ENCODE results near the gene CAD.

The CAD gene

DNA sequence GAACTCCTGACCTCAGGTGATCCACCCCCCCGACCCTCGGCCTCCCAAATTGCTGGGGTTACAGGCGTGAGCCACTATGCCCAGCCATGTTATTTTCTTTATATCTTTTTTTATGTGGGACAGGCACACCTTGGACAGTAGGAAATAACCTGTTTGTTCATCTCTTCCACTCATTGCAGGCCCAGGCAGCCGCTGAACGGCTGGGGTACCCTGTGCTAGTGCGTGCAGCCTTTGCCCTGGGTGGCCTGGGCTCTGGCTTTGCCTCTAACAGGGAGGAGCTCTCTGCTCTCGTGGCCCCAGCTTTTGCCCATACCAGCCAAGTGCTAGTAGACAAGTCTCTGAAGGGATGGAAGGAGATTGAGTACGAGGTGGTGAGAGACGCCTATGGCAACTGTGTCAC lies 8.4 kb downstream of the CAD start:
- DNase-seq, result no peak
- Mint-ChIP-seq H3K4me1 (no peaks in the 10 kb centered on the region), H3K27ac (no peak overlapping the region), H3K9me3 (no peaks in the 10 kb centered on the region), H3K27me3 (no peaks in the 10 kb centered on the region), H3K36me3 (peaks cover 44% of the 10 kb centered on the region), H3K4me3 (no peak overlapping the region)
- CTCF ChIA-PET, result no interaction called here

DNA sequence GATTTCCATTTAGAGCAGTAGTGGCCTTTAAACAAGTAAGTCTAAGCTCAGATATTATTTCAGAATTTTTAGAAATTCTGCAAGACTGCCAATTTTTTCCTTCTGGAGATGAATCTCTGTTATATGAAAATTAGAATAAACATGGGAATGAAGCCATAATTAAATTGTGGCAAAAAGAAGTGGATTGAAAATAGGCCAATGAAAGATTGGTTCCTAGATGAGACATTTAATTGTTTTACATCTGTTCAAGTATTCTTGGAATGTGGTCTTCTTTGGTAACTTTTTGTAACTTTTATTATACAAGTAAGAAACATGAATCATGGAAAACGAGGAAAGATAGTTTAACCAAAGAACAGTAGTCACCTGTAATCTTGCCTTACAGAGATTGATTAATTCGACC lies 10.3 kb downstream of the CAD start:
- H3K4me3 Mint-ChIP-seq, result no peak overlapping the region
- DNase-seq, result no peak
- H3K27ac Mint-ChIP-seq, result no peak overlapping the region
- no peaks in the 10 kb centered on the region for H3K9me3 Mint-ChIP-seq
- peaks cover 41% of the 10 kb centered on the region for H3K36me3 Mint-ChIP-seq
- CTCF ChIA-PET, result interaction anchor here (1.5 kb wide), 1 partner anchor 130 kb away, joined by 3 read pairs; no protein-coding TSS in a partner anchor
- H3K4me1 Mint-ChIP-seq, result no peaks in the 10 kb centered on the region
- no peaks in the 10 kb centered on the region for H3K27me3 Mint-ChIP-seq

DNA sequence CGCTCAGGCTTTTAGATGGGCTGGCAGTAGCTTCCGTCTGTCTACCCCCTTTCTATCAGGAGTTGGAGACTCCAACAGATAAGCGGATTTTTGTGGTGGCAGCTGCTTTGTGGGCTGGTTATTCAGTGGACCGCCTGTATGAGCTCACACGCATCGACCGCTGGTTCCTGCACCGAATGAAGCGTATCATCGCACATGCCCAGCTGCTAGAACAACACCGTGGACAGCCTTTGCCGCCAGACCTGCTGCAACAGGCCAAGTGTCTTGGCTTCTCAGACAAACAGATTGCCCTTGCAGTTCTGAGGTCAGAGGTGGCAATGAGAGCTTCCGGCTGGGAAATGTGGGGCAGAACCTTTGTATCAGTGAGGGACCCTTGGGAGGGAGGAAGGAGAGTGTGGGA lies 14.8 kb downstream of the CAD start:
- CTCF ChIA-PET, result interaction anchor here (0.8 to 1.4 kb wide), 2 partner anchors 71 to 271 kb away, joined by 3 read pairs; no protein-coding TSS in a partner anchor

DNA sequence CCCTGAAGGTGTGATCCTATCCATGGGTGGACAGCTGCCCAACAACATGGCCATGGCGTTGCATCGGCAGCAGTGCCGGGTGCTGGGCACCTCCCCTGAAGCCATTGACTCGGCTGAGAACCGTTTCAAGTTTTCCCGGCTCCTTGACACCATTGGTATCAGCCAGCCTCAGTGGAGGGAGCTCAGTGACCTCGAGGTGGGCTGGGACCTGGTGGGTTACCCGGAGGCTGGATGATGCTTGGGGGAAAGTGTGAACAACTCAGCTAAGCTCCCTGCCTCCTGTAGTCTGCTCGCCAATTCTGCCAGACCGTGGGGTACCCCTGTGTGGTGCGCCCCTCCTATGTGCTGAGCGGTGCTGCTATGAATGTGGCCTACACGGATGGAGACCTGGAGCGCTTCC lies 16.2 kb downstream of the CAD start:
- H3K36me3 Mint-ChIP-seq, result peaks cover 57% of the 10 kb centered on the region
- H3K9me3 Mint-ChIP-seq, result no peaks in the 10 kb centered on the region

More for the DNA sequence above, 14.8 kb downstream of the CAD start:
- H3K4me1 Mint-ChIP-seq, result no peaks in the 10 kb centered on the region
- H3K36me3 Mint-ChIP-seq, result peaks cover 51% of the 10 kb centered on the region
- H3K4me3 Mint-ChIP-seq, result no peak overlapping the region
- no peaks in the 10 kb centered on the region for H3K27me3 Mint-ChIP-seq
- no peak overlapping the region for H3K27ac Mint-ChIP-seq
- no peak for DNase-seq
- H3K9me3 Mint-ChIP-seq, result no peaks in the 10 kb centered on the region

DNA sequence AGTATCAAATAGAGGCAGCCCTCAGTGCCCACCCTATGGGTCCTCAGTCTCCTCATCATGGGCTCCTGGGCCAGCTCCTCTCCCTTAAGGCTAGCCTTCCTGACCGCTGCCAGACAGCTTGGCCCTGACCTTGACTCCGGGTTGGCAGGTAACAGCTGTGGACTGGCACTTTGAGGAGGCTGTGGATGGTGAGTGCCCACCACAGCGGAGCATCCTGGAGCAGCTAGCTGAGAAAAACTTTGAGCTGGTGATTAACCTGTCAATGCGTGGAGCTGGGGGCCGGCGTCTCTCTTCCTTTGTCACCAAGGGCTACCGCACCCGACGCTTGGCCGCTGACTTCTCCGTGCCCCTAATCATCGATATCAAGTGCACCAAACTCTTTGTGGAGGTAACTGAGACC lies 19.0 kb downstream of the CAD start:
- no peak overlapping the region for H3K4me3 Mint-ChIP-seq
- no peaks in the 10 kb centered on the region for H3K9me3 Mint-ChIP-seq
- CTCF ChIA-PET, result no interaction called here
- no peaks in the 10 kb centered on the region for H3K4me1 Mint-ChIP-seq
- H3K27me3 Mint-ChIP-seq, result no peaks in the 10 kb centered on the region
- H3K27ac Mint-ChIP-seq, result no peak overlapping the region
- peaks cover 67% of the 10 kb centered on the region for H3K36me3 Mint-ChIP-seq
- DNase-seq, result no peak

More for the DNA sequence above, 16.2 kb downstream of the CAD start:
- CTCF ChIA-PET, result interaction anchor here (0.5 to 1.4 kb wide), 3 partner anchors 9 to 69 kb away, joined by 3 read pairs; no protein-coding TSS in a partner anchor
- no peak overlapping the region for H3K27ac Mint-ChIP-seq
- H3K27me3 Mint-ChIP-seq, result no peaks in the 10 kb centered on the region
- DNase-seq, result no peak
- H3K4me3 Mint-ChIP-seq, result no peak overlapping the region
- H3K4me1 Mint-ChIP-seq, result no peaks in the 10 kb centered on the region

DNA sequence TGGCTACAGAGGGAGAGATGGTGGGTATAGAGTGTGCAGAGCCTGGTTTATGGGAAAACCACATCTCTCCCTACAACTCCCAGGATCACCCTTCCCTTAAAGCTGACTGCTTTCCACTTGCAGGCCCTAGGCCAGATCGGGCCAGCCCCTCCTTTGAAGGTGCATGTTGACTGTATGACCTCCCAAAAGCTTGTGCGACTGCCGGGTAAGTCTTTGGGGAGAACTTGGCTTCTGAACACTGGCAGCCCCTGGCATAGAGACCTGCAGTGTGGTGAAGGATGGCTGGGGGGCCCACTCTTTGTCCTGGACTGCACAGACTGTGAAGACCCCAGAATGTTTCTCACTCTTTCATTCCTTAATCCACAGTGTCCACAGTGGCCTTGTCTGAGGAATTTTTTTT lies 19.5 kb downstream of the CAD start:
- Mint-ChIP-seq H3K27me3 (no peaks in the 10 kb centered on the region), H3K4me3 (no peak overlapping the region), H3K9me3 (no peaks in the 10 kb centered on the region), H3K4me1 (no peaks in the 10 kb centered on the region), H3K27ac (no peak overlapping the region), H3K36me3 (peaks cover 67% of the 10 kb centered on the region)
- CTCF ChIA-PET, result no interaction called here
- DNase-seq, result no peak

DNA sequence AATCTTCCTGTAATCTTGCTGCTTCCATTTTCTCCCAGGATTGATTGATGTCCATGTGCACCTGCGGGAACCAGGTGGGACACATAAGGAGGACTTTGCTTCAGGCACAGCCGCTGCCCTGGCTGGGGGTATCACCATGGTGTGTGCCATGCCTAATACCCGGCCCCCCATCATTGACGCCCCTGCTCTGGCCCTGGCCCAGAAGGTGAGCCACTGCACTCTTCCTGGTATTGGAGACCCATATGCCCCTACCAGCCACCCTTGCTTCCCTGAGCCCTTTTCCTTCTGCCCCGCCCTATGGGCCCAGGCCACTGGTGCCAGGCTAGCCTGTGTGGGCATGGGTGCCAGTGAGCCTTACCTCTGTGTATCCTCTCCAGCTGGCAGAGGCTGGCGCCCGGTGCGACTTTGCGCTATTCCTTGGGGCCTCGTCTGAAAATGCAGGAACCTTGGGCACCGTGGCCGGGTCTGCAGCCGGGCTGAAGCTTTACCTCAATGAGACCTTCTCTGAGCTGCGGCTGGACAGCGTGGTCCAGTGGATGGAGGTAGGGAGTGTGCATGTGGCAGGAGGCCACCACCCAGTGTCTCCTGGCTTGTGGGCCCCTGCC lies 20.3 kb downstream of the CAD start:
- Mint-ChIP-seq H3K9me3 (no peaks in the 10 kb centered on the region), H3K4me1 (peaks cover 7% of the 10 kb centered on the region), H3K27me3 (no peaks in the 10 kb centered on the region), H3K27ac (no peak overlapping the region), H3K36me3 (peaks cover 66% of the 10 kb centered on the region), H3K4me3 (no peak overlapping the region)
- CTCF ChIA-PET, result no interaction called here
- no peak for DNase-seq

DNA sequence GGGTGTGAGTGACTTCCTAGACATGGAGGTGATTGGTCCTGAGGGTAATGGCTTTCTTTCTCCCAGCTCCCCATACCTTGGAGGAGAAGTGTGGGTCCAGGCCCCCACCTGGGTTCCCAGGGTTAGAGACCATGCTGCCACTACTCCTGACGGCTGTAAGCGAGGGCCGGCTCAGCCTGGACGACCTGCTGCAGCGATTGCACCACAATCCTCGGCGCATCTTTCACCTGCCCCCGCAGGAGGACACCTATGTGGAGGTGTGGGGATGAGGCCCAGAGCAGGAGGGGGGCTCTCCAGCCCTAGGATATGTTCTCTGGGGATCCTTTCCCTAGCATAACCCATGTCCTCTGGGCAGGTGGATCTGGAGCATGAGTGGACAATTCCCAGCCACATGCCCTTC lies 21.8 kb downstream of the CAD start:
- CTCF ChIA-PET, result no interaction called here
- H3K4me3 Mint-ChIP-seq, result no peak overlapping the region
- H3K27ac Mint-ChIP-seq, result no peak overlapping the region
- DNase-seq, result no peak
- H3K27me3 Mint-ChIP-seq, result no peaks in the 10 kb centered on the region
- H3K36me3 Mint-ChIP-seq, result peaks cover 58% of the 10 kb centered on the region
- peaks cover 7% of the 10 kb centered on the region for H3K4me1 Mint-ChIP-seq
- no peaks in the 10 kb centered on the region for H3K9me3 Mint-ChIP-seq

DNA sequence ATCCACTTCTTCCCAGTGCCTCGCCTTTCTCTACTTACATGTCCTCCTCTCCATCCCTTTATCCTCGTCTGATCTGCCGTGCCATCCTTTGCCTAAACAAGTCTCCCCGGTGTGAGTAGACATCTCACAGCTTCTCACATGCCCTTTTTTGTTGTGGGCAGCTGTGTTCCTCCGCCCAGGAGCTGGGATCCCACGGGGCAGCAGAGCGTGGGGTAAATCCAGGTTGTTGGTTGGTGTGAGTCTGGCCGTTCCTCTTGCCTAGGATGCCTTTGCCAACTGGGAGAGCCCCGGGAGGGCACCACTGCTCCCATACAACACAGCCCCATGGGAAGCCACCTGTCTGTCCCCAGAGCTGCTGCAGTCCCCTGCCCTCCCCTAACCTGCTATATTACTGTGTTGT lies 23.2 kb downstream of the CAD start:
- Mint-ChIP-seq H3K27ac (no peak overlapping the region), H3K4me1 (peaks cover 7% of the 10 kb centered on the region), H3K27me3 (no peaks in the 10 kb centered on the region), H3K9me3 (no peaks in the 10 kb centered on the region), H3K36me3 (peaks cover 57% of the 10 kb centered on the region), H3K4me3 (no peak overlapping the region)
- DNase-seq, result no peak
- CTCF ChIA-PET, result interaction anchor here (1.6 kb wide), 1 partner anchor 71 kb away, joined by 5 read pairs; no protein-coding TSS in a partner anchor

DNA sequence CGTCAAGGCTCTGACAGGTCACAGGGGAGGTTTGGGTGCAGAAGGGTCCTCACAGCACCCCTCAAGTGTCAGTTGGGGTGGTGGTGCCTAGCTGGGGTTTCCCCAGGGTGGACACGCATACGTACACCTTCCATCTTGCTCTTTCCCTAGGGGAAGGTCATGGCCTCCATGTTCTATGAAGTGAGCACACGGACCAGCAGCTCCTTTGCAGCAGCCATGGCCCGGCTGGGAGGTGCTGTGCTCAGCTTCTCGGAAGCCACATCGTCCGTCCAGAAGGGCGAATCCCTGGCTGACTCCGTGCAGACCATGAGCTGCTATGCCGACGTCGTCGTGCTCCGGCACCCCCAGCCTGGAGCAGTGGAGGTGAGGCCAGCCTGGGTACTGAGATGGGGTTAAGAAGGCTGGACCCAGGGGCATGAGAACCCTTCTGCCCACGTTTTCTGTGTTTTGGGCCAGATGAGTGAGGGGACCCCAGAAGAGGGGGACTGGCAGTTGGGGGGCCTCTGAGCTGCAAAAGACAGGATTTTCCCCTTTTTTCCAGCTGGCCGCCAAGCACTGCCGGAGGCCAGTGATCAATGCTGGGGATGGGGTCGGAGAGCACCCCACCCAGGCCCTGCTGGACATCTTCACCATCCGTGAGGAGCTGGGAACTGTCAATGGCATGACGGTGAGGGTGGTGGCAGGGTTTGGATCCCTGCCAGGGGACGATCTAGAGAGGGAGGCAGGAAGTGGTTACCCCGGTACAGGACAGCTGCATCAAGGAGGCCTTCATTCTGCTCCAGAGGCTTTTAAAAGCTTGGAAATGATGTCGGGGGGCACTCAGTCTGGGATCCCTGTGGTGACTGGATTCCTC lies 24.8 kb downstream of the CAD start:
- Mint-ChIP-seq H3K27ac (no peak overlapping the region), H3K27me3 (no peaks in the 10 kb centered on the region), H3K4me1 (peaks cover 7% of the 10 kb centered on the region), H3K36me3 (peaks cover 46% of the 10 kb centered on the region), H3K9me3 (no peaks in the 10 kb centered on the region), H3K4me3 (no peak overlapping the region)
- DNase-seq, result no peak
- CTCF ChIA-PET, result interaction anchor here (0.7 to 1.6 kb wide), 2 partner anchors 9 to 72 kb away, joined by 3 to 5 read pairs; no protein-coding TSS in a partner anchor

DNA sequence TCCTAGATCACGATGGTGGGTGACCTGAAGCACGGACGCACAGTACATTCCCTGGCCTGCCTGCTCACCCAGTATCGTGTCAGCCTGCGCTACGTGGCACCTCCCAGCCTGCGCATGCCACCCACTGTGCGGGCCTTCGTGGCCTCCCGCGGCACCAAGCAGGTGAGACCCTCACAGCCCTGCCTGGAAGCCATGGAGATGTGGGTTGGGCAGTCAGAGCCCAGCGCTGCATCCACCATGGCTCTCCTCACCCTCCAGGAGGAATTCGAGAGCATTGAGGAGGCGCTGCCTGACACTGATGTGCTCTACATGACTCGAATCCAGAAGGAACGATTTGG lies 25.4 kb downstream of the CAD start:
- no peaks in the 10 kb centered on the region for H3K9me3 Mint-ChIP-seq
- no peak overlapping the region for H3K4me3 Mint-ChIP-seq
- peaks cover 3% of the 10 kb centered on the region for H3K27me3 Mint-ChIP-seq
- peaks cover 7% of the 10 kb centered on the region for H3K4me1 Mint-ChIP-seq
- peak overlapping the region; percentile 37 for H3K27ac Mint-ChIP-seq
- H3K36me3 Mint-ChIP-seq, result peaks cover 41% of the 10 kb centered on the region
- no peak for DNase-seq
- CTCF ChIA-PET, result interaction anchor here (0.7 kb wide), 1 partner anchor 10 kb away, joined by 3 read pairs; no protein-coding TSS in a partner anchor

DNA sequence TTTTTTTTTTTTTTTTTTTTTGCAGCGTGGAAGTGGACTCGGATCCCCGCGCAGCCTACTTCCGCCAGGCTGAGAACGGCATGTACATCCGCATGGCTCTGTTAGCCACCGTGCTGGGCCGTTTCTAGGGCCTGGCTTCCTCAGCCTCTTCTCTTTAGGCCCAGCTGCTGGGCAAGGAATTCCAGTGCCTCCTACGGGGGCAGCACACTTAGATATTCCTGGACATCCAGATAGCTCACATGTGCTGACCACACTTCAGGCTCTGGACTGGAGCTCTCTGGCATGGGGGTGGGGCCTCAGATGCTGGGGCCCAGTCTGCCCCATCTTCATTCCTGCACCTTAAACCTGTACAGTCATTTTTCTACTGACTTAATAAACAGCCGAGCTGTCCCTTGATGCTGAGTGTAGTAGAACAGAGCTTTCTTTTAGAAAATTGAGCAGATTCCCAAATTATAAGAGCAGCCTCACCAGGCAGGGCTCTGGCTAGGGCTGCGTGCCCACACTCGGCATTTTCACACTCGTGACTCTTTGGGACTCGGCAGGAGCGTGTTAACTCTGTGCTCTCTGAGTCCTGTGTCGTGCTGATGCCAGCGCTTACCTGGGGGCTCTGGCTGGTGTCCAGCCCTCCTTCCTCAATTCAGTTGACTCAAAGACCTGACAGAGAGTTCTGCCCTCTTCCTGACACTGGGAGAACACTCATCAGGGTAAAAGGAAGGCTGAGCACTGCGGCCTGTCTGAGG lies 26.4 kb downstream of the CAD start:
- Mint-ChIP-seq H3K4me1 (peaks cover 7% of the 10 kb centered on the region), H3K4me3 (no peak overlapping the region), H3K27me3 (peaks cover 5% of the 10 kb centered on the region), H3K27ac (no peak overlapping the region), H3K36me3 (peaks cover 32% of the 10 kb centered on the region), H3K9me3 (no peaks in the 10 kb centered on the region)
- no peak for DNase-seq
- CTCF ChIA-PET, result interaction anchor here (1.1 kb wide), 1 partner anchor 61 kb away, joined by 3 read pairs; no protein-coding TSS in a partner anchor

- Mint-ChIP-seq H3K36me3 (peaks cover 30% of the 10 kb centered on the region), H3K4me1 (peaks cover 7% of the 10 kb centered on the region), H3K4me3 (no peak overlapping the region), H3K9me3 (no peaks in the 10 kb centered on the region), H3K27ac (no peak overlapping the region), H3K27me3 (peaks cover 13% of the 10 kb centered on the region)
- CTCF ChIA-PET, result no interaction called here
- no peak for DNase-seq
These were observed 27.9 kb downstream of the CAD start for GRCh38 chr2:27245116-27245515.

GRCh38 chr2:27245626-27246025 lies 28.5 kb downstream of the CAD start:
- Mint-ChIP-seq H3K9me3 (no peaks in the 10 kb centered on the region), H3K27me3 (peaks cover 18% of the 10 kb centered on the region), H3K27ac (no peak overlapping the region), H3K4me1 (peaks cover 7% of the 10 kb centered on the region), H3K36me3 (peaks cover 25% of the 10 kb centered on the region), H3K4me3 (no peak overlapping the region)
- CTCF ChIA-PET, result no interaction called here
- no peak for DNase-seq

Data from activated naive CD4-positive, alpha-beta T cell treated with anti-CD3 and anti-CD28 coated beads, Interleukin-2, amount 10 ng/mL, durations not matched to agents 7 days and 5 days (primary cell).